Activated T-helper 17 cell treated with anti-CD3 and anti-CD28 coated beads, Interleukin-2, amount 50 U/mL, for 72 hours (primary cell): ENCODE results near the gene PCDHA12. TPM values are rescaled to one million over a fixed set of nuclear protein-coding genes. Genes with fewer than 3 reads are reported as not detected.
"Not testable (repeated sequence)": the region's sequence is repeated elsewhere in the genome, so short reads cannot be mapped to it uniquely, and the experiment has no call there.

Source experiments
- ATAC-seq: fragments of 150-1000 bp; cut with Tn5 transposase; replicated peaks from 2 replicates; pipeline ENCODE4 v1.10.0; 2021; ENCODE audit warnings: mild to moderate bottlenecking, moderate library complexity
- H3K27ac Mint-ChIP-seq: one replicate; pipeline ENCODE4 v1.8.0; 2022; ENCODE audit warnings: mixed read lengths
- H3K27me3 Mint-ChIP-seq: one replicate; pipeline ENCODE4 v1.8.0; 2022; ENCODE audit warnings: mixed read lengths
- H3K36me3 Mint-ChIP-seq: one replicate; pipeline ENCODE4 v1.8.0; 2022; ENCODE audit warnings: low read depth, mild to moderate bottlenecking, mixed read lengths
- H3K4me1 Mint-ChIP-seq: one replicate; pipeline ENCODE4 v1.8.0; 2022; ENCODE audit warnings: mixed read lengths
- H3K4me3 Mint-ChIP-seq: one replicate; pipeline ENCODE4 v1.8.0; 2022; ENCODE audit warnings: mild to moderate bottlenecking, mixed read lengths
- H3K9me3 Mint-ChIP-seq: one replicate; pipeline ENCODE4 v1.8.0; 2022; ENCODE audit warnings: mixed read lengths
- total RNA-seq, 2 donors: library from RNA; stranded (reverse); gene quantifications; one replicate each; pipeline ENCODE4 v1.2.3, GENCODE V29; 2022

PCDHA12 gene
- not detected for total RNA-seq

- H3K36me3 Mint-ChIP-seq: no peaks in the 10 kb centered on the region
- H3K27me3 Mint-ChIP-seq: peaks cover 31% of the 10 kb centered on the region
- no peak for ATAC-seq
- no peak within 1 kb of the TSS for H3K4me3 Mint-ChIP-seq
- no peak within 1 kb of the TSS for H3K27ac Mint-ChIP-seq
- H3K9me3 Mint-ChIP-seq: peaks cover 9% of the 10 kb centered on the region
- H3K4me1 Mint-ChIP-seq: no peaks in the 10 kb centered on the region
These were observed at the start of gene PCDHA12 for GRCh38 chr5:140875085-140876065. PCDHA12 (plus strand) TSS chr5:140875308; CDS start chr5:140875473, 165 bp downstream.

GRCh38 chr5:140827704-140828361 lies 47.3 kb upstream of the PCDHA12 start, which contains the start of gene PCDHA6:
PCDHA6 (plus strand) TSS chr5:140827960; CDS start chr5:140828092, 132 bp downstream.
- Mint-ChIP-seq H3K9me3 (peaks cover 12% of the 10 kb centered on the region), H3K4me3 (no peak within 1 kb of the TSS), H3K27me3 (peaks cover 24% of the 10 kb centered on the region), H3K4me1 (no peaks in the 10 kb centered on the region), H3K36me3 (no peaks in the 10 kb centered on the region), H3K27ac (no peak within 1 kb of the TSS)
- no peak for ATAC-seq

GRCh38 chr5:140828362-140828737 lies 46.8 kb upstream of the PCDHA12 start:
- Mint-ChIP-seq H3K36me3 (no peaks in the 10 kb centered on the region), H3K4me1 (no peaks in the 10 kb centered on the region), H3K27ac (no peak overlapping the region), H3K27me3 (peaks cover 27% of the 10 kb centered on the region), H3K4me3 (no peak overlapping the region), H3K9me3 (peaks cover 12% of the 10 kb centered on the region)
- no peak for ATAC-seq

- not testable (repeated sequence) for H3K4me3 Mint-ChIP-seq, H3K36me3 Mint-ChIP-seq, ATAC-seq, H3K4me1 Mint-ChIP-seq, H3K27ac Mint-ChIP-seq
- peaks cover 27% of the 10 kb centered on the region for H3K27me3 Mint-ChIP-seq
- peaks cover 12% of the 10 kb centered on the region for H3K9me3 Mint-ChIP-seq
These were observed 45.3 kb upstream of the PCDHA12 start for GRCh38 chr5:140829511-140830501.

- no peaks in the 10 kb centered on the region for H3K36me3 Mint-ChIP-seq
- no peak within 1 kb of the TSS for H3K27ac Mint-ChIP-seq
- no peaks in the 10 kb centered on the region for H3K9me3 Mint-ChIP-seq
- H3K4me3 Mint-ChIP-seq: no peak within 1 kb of the TSS
- H3K27me3 Mint-ChIP-seq: peaks cover 10% of the 10 kb centered on the region
- ATAC-seq: no peak
- H3K4me1 Mint-ChIP-seq: no peaks in the 10 kb centered on the region
These were observed 41.1 kb upstream of the PCDHA12 start, which contains the start of gene PCDHA7 for GRCh38 chr5:140833993-140834392. PCDHA7 (plus strand) TSS chr5:140834269; CDS start chr5:140834384, 115 bp downstream.

GRCh38 chr5:140834439-140835008 lies 40.6 kb upstream of the PCDHA12 start:
- not testable (repeated sequence) for H3K4me1 Mint-ChIP-seq, H3K36me3 Mint-ChIP-seq, ATAC-seq, H3K27ac Mint-ChIP-seq, H3K9me3 Mint-ChIP-seq, H3K4me3 Mint-ChIP-seq
- peaks cover 10% of the 10 kb centered on the region for H3K27me3 Mint-ChIP-seq

- H3K27ac Mint-ChIP-seq: no peak overlapping the region
- ATAC-seq: no peak
- H3K4me3 Mint-ChIP-seq: no peak overlapping the region
- H3K36me3 Mint-ChIP-seq: no peaks in the 10 kb centered on the region
- H3K9me3 Mint-ChIP-seq: peaks cover 4% of the 10 kb centered on the region
- H3K4me1 Mint-ChIP-seq: no peaks in the 10 kb centered on the region
- peaks cover 19% of the 10 kb centered on the region for H3K27me3 Mint-ChIP-seq
These were observed 39.2 kb upstream of the PCDHA12 start for GRCh38 chr5:140835622-140836510.

GRCh38 chr5:140840978-140841962 lies 33.8 kb upstream of the PCDHA12 start, which contains the start of gene PCDHA8:
PCDHA8 (plus strand) TSS chr5:140841187; CDS start chr5:140841322, 135 bp downstream.
- Mint-ChIP-seq H3K4me1 (no peaks in the 10 kb centered on the region), H3K27ac (no peak within 1 kb of the TSS), H3K9me3 (peaks cover 4% of the 10 kb centered on the region), H3K36me3 (no peaks in the 10 kb centered on the region), H3K27me3 (peaks cover 15% of the 10 kb centered on the region), H3K4me3 (no peak within 1 kb of the TSS)
- ATAC-seq: no peak

GRCh38 chr5:140842798-140843733 lies 32.0 kb upstream of the PCDHA12 start:
- no peak for ATAC-seq
- Mint-ChIP-seq H3K27me3 (peaks cover 25% of the 10 kb centered on the region), H3K36me3 (no peaks in the 10 kb centered on the region), H3K9me3 (peaks cover 4% of the 10 kb centered on the region), H3K4me1 (no peaks in the 10 kb centered on the region), H3K4me3 (no peak overlapping the region), H3K27ac (no peak overlapping the region)

- not testable (repeated sequence) for H3K27ac Mint-ChIP-seq, H3K9me3 Mint-ChIP-seq, H3K4me1 Mint-ChIP-seq, H3K4me3 Mint-ChIP-seq, ATAC-seq, H3K36me3 Mint-ChIP-seq
- peaks cover 19% of the 10 kb centered on the region for H3K27me3 Mint-ChIP-seq
These were observed 26.7 kb upstream of the PCDHA12 start, which contains the start of gene PCDHA9 for GRCh38 chr5:140848139-140849102. PCDHA9 (plus strand) TSS chr5:140848382; CDS start chr5:140848496, 114 bp downstream.
